Activated CD4-positive, alpha-beta T cell treated with anti-CD3 and anti-CD28 coated beads, Interleukin-2, amount 10 ng/mL, durations not matched to agents 24 days and 14 days (primary cell): ENCODE results near the gene ATP6V0B. TPM values are rescaled to one million over a fixed set of nuclear protein-coding genes. Genes with fewer than 3 reads are reported as not detected.
A peak's percentile ranks its signal among the peaks of the same experiment; 100 is the strongest.

Experiments
- DNase-seq: peaks from one replicate; pipeline ENCODE4 v3.0.0; 2022
- H3K27ac Mint-ChIP-seq: one replicate; pipeline ENCODE4 v1.8.0; 2022; ENCODE audit warnings: mild to moderate bottlenecking, mixed read lengths
- H3K27me3 Mint-ChIP-seq: one replicate; pipeline ENCODE4 v1.8.0; 2022; ENCODE audit warnings: mixed read lengths
- H3K36me3 Mint-ChIP-seq: one replicate; pipeline ENCODE4 v1.8.0; 2022; ENCODE audit warnings: low read depth, mild to moderate bottlenecking, mixed read lengths
- H3K4me1 Mint-ChIP-seq: one replicate; pipeline ENCODE4 v1.8.0; 2021; ENCODE audit warnings: mixed read lengths
- H3K4me3 Mint-ChIP-seq: one replicate; pipeline ENCODE4 v1.8.0; 2022; ENCODE audit warnings: mild to moderate bottlenecking, moderate library complexity, mixed read lengths
- H3K9me3 Mint-ChIP-seq: one replicate; pipeline ENCODE4 v1.8.0; 2021; ENCODE audit warnings: mixed read lengths
- intact Hi-C: fragments of 100-400 bp; cut with micrococcal nuclease; formaldehyde crosslinking; loops from one replicate; pipeline ENCODE4 v1.15.1; 2023
- total RNA-seq: library from RNA; stranded (reverse); gene quantifications from 2 replicates; pipeline ENCODE4 v1.2.3, GENCODE V29; 2022

Gene ATP6V0B
- total RNA-seq, 1 donor from 2014 or later: 182 TPM

DNA sequence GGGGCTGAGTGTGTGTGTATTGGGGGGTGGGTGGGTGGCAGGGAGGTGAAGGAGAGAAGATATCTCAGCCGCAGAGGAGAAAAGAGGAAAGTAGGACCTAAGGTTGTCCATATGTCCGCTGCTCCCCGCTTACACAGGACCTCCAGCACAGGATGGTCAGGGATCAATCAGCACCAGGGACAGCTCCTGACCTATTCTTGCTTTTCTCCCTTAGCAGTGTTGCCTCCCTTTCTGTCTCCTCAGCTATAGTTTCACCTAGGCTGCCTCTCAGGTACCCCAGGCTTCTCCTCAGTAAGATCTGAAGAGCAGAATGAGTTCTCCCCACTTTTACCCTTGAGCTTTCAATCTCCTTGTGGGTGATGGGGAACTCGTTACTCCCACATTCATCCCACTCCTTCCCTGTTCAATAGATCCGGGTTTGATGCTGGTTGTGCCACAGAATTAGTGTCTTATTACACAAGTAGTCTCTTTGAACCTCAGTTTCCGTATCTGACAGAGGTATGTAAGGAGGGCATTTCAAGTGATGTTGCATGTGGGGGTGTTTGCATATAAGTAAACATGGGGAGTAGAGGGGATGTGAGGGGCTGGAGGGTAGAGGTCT, 6.3 kb upstream of the ATP6V0B start:
- peak; percentile 84 for DNase-seq
- intact Hi-C loops: no loop called here
- no peaks in the 10 kb centered on the region for H3K27me3 Mint-ChIP-seq
- no peak overlapping the region for H3K4me3 Mint-ChIP-seq
- peaks cover 15% of the 10 kb centered on the region for H3K4me1 Mint-ChIP-seq
- no peak overlapping the region for H3K27ac Mint-ChIP-seq
- peaks cover 22% of the 10 kb centered on the region for H3K36me3 Mint-ChIP-seq
- H3K9me3 Mint-ChIP-seq: no peaks in the 10 kb centered on the region

DNA sequence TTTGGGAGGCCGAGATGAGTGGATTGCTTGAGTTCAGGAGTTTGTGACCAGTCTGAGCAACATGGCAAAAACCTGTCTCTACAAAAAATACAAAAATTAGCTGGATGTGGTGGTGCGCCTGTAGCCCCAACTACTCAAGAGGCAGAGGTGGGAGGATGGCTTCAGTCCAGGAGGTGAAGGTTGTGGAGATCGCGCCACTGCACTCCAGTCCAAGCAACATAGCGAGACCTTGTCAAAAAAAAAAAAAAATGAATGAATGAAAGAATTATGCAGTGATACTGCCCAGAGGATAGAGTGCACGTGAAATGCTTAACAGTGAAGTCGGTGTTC, 5.4 kb upstream of the ATP6V0B start:
- Mint-ChIP-seq H3K4me1 (peaks cover 25% of the 10 kb centered on the region), H3K36me3 (peaks cover 29% of the 10 kb centered on the region), H3K9me3 (no peaks in the 10 kb centered on the region), H3K27ac (peak overlapping the region; percentile 21), H3K4me3 (peak overlapping the region; percentile 98), H3K27me3 (no peaks in the 10 kb centered on the region)
- no peak for DNase-seq
- intact Hi-C loops: loop anchor here (1.0 kb wide), 1 partner anchor 23 kb away; the partner anchor contains the start of gene IPO13

DNA sequence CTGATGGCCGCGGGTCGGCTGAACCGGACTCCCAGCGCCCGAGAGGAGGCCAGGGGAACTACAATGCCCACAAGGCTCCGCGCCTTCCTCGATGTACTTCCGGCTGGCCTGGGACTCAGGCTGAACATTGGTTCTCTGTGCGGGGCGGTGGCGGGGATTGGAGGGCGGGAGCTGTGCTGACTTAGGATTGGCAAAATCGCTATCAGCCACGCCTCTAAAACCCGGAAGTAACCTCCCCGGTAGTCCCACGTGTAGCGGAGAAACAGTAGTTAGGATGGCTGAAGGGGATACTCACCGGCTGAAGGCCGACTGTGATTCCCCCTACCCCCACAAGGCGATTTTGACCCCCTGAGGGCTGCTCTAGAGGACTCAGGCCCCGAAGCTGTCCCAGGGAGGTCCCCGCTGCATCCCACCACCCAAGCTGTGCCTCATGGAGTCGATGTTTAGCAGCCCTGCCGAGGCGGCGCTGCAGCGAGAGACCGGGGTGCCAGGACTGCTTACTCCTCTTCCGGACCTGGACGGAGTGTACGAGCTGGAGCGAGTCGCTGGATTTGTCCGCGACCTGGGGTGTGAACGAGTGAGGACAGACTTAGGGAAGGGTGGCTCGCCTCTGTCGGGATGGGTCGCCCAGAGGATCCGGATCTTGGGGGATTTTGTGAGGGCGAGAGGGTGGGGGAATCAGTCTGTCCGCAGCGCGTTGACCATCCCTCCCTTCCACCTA, 4.9 kb upstream of the ATP6V0B start, which contains the start of gene DPH2:
Gene DPH2 (plus strand): TSS at position 265 of the 721 bp plus-strand sequence. CDS start 166 bp downstream, at position 431.
- peak; percentile 97 for DNase-seq
- H3K27me3 Mint-ChIP-seq: no peaks in the 10 kb centered on the region
- H3K36me3 Mint-ChIP-seq: peaks cover 29% of the 10 kb centered on the region
- H3K9me3 Mint-ChIP-seq: no peaks in the 10 kb centered on the region
- intact Hi-C loops: loop anchor here (1.0 to 10.0 kb wide), 2 partner anchors 24 to 605 kb away; partner anchors contain the start of genes ELOVL1 and IPO13
- peak within 1 kb of the TSS; percentile 88 for H3K27ac Mint-ChIP-seq
- peak within 1 kb of the TSS; percentile 98 for H3K4me3 Mint-ChIP-seq
- peaks cover 25% of the 10 kb centered on the region for H3K4me1 Mint-ChIP-seq

DNA sequence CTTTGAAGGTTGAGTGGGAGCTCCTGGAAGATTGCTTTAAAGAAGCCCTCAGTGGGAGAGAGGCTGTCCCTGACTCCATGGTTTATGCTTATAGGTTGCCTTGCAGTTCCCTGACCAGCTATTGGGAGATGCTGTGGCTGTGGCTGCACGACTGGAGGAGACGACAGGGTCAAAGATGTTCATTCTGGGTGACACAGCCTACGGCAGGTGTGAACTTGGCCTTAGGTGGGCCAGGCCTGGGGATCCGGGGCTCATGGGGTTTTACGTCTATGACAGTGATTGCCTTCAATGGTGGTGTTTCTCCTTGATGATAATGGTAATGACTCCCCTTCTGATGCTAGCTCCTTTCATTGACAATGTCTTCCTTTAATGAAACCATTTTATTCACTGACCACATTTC, 4.3 kb upstream of the ATP6V0B start:
- Mint-ChIP-seq H3K36me3 (peaks cover 29% of the 10 kb centered on the region), H3K27ac (peak overlapping the region; percentile 88), H3K4me3 (peak overlapping the region; percentile 98), H3K9me3 (no peaks in the 10 kb centered on the region), H3K4me1 (peaks cover 25% of the 10 kb centered on the region), H3K27me3 (no peaks in the 10 kb centered on the region)
- intact Hi-C loops: loop anchor here (10.0 kb wide), 1 partner anchor 606 kb away; the partner anchor contains the start of gene ELOVL1
- no peak for DNase-seq

DNA sequence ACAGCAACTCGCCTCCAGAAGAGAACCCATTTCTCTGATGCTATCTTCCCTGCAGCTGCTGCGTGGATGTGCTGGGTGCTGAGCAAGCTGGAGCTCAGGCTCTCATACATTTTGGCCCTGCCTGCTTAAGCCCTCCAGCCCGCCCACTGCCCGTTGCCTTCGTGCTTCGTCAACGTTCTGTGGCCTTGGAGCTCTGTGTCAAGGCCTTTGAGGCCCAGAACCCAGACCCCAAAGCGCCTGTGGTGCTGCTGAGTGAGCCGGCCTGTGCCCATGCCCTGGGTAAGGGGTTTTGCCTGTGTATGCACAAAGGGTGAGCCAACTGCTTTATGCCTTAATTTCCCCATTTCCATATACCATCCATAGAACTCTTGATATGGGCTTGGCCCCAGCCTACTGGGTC, 3.8 kb upstream of the ATP6V0B start:
- Mint-ChIP-seq H3K4me1 (peaks cover 28% of the 10 kb centered on the region), H3K4me3 (peak overlapping the region; percentile 98), H3K27me3 (no peaks in the 10 kb centered on the region), H3K27ac (peak overlapping the region; percentile 88), H3K9me3 (no peaks in the 10 kb centered on the region), H3K36me3 (peaks cover 31% of the 10 kb centered on the region)
- intact Hi-C loops: loop anchor here (10.0 kb wide), 1 partner anchor 606 kb away; the partner anchor contains the start of gene ELOVL1
- DNase-seq: no peak

DNA sequence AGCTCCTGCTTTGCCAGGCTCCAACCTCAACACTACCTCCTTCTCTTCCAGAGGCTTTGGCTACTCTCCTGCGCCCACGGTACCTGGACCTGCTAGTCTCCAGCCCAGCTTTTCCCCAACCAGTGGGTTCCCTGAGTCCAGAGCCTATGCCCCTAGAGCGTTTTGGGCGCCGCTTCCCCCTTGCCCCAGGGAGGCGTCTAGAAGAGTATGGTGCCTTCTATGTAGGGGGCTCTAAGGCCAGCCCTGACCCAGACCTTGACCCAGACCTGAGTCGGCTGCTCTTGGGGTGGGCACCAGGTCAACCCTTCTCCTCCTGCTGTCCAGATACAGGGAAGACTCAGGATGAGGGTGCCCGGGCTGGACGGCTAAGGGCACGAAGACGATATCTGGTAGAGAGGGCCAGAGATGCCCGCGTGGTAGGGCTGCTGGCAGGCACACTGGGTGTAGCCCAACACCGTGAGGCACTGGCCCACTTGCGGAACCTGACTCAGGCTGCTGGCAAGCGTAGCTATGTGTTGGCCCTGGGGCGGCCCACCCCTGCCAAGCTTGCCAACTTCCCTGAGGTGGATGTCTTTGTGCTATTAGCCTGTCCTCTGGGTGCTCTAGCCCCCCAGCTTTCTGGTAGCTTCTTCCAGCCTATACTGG, 3.3 kb upstream of the ATP6V0B start:
- H3K9me3 Mint-ChIP-seq: no peaks in the 10 kb centered on the region
- no peak for DNase-seq
- H3K4me3 Mint-ChIP-seq: peak overlapping the region; percentile 98
- intact Hi-C loops: loop anchor here (10.0 kb wide), 1 partner anchor 607 kb away; the partner anchor contains the start of gene ELOVL1
- H3K27ac Mint-ChIP-seq: no peak overlapping the region
- H3K36me3 Mint-ChIP-seq: peaks cover 35% of the 10 kb centered on the region
- H3K4me1 Mint-ChIP-seq: peaks cover 33% of the 10 kb centered on the region
- H3K27me3 Mint-ChIP-seq: no peaks in the 10 kb centered on the region

DNA sequence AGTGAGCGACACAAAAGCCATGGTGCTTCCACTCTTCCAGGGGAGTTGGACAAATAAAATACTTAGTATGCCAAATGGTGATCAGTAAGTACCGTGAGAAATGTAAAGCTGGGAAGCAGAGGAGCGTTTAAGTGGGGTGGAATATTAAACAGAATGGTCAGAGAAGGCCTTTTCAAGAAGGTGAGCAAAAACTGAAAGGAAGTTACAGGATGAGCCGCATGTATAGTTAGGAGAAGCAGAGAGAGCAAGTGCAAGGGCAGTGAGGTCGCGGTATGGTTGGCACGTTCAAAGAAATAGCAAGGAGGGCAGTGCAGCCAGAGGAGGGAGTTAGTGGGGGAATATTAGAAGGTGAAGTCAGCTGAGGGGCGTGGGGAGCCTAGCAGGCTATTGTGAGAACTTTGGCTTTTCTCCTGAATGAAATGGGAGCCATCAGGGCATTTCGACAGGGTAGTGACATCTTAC, 748 bp upstream of the ATP6V0B start:
- H3K27ac Mint-ChIP-seq: peak overlapping the region; percentile 86
- intact Hi-C loops: loop anchor here (1.0 to 10.0 kb wide), 5 partner anchors 17 to 609 kb away; partner anchors contain the start of genes CCDC24, ELOVL1, IPO13 and SLC6A9
- H3K4me1 Mint-ChIP-seq: peaks cover 53% of the 10 kb centered on the region
- H3K4me3 Mint-ChIP-seq: peak overlapping the region; percentile 91
- no peaks in the 10 kb centered on the region for H3K9me3 Mint-ChIP-seq
- no peaks in the 10 kb centered on the region for H3K27me3 Mint-ChIP-seq
- H3K36me3 Mint-ChIP-seq: peaks cover 51% of the 10 kb centered on the region
- DNase-seq: no peak

DNA sequence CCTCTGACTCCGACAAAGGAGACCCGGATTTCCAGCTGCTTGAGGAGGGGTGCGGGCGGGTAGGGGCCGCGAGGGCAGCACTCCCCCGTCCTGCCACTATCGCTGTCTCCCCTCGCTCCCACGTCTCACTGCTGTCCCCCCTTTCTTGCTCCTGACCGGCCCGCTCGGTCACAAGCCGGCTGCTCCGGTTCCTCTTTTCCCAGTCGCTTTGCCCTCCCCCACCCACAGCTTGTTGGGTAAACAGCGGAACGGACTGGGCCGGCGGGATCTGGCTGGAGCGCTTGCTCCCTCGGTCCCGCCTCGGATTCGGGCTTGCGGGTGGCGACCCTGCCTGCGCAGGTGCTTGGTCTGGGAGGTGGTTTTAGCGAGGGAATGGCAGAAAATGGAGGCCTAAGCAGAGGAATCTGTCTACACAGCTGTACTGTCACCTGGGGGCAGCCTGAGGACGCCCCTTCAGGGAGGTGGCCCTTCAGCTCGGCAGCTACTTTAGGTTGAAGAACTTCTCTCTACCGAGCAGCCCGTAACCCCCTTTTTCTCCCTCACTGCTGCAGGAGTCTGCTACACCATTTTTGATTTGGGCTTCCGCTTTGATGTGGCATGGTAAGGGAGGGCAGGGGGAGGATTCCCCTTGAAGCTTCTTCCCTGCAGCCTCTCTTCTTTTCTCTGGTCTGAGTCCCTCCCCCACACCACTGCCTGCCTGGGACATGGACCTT, 645 bp downstream of the ATP6V0B start:
- H3K27ac Mint-ChIP-seq: peak overlapping the region; percentile 77
- peaks cover 52% of the 10 kb centered on the region for H3K36me3 Mint-ChIP-seq
- peak overlapping the region; percentile 91 for H3K4me3 Mint-ChIP-seq
- H3K27me3 Mint-ChIP-seq: no peaks in the 10 kb centered on the region
- DNase-seq: peak; percentile 82
- H3K9me3 Mint-ChIP-seq: no peaks in the 10 kb centered on the region
- peaks cover 55% of the 10 kb centered on the region for H3K4me1 Mint-ChIP-seq
- intact Hi-C loops: loop anchor here (2.0 to 10.0 kb wide), 3 partner anchors 55 to 611 kb away; partner anchors contain the start of genes ELOVL1, SLC6A9 and ST3GAL3

DNA sequence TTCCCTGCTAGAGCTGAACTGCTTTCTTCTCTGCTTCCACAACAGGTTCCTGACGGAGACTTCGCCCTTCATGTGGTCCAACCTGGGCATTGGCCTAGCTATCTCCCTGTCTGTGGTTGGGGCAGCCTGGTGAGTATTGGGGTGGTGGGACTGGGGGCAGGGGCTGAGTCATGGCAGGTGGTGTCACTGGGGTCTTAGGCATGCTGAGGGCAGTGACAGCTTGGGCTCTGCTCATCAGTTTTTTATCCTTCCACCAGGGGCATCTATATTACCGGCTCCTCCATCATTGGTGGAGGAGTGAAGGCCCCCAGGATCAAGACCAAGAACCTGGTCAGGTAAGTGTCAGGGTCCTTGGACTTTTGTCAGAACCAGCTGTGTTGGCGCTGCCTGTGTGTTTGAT, 1.3 kb downstream of the ATP6V0B start:
- Mint-ChIP-seq H3K27me3 (no peaks in the 10 kb centered on the region), H3K27ac (peak overlapping the region; percentile 77), H3K4me3 (peak overlapping the region; percentile 91), H3K9me3 (no peaks in the 10 kb centered on the region), H3K4me1 (peaks cover 55% of the 10 kb centered on the region), H3K36me3 (peaks cover 53% of the 10 kb centered on the region)
- intact Hi-C loops: loop anchor here (10.0 kb wide), 1 partner anchor 611 kb away; the partner anchor contains the start of gene ELOVL1
- no peak for DNase-seq

DNA sequence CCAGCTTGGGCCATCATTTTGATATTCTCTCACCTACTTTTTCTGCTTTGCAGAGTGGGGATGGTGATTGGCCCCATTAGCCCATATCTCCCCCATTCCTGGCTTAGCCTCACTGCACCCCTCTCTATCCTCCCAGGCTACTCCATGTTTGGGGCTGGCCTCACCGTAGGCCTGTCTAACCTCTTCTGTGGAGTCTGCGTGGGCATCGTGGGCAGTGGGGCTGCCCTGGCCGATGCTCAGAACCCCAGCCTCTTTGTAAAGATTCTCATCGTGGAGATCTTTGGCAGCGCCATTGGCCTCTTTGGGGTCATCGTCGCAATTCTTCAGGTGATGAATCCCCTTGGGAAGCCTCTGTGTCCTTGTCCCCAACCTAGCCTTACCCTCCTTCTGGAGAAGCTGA, 2.1 kb downstream of the ATP6V0B start:
- Mint-ChIP-seq H3K27me3 (no peaks in the 10 kb centered on the region), H3K4me1 (peaks cover 53% of the 10 kb centered on the region), H3K4me3 (peak overlapping the region; percentile 91), H3K27ac (no peak overlapping the region), H3K9me3 (no peaks in the 10 kb centered on the region), H3K36me3 (peaks cover 52% of the 10 kb centered on the region)
- intact Hi-C loops: loop anchor here (10.0 kb wide), 1 partner anchor 612 kb away; the partner anchor contains the start of gene ELOVL1
- no peak for DNase-seq

DNA sequence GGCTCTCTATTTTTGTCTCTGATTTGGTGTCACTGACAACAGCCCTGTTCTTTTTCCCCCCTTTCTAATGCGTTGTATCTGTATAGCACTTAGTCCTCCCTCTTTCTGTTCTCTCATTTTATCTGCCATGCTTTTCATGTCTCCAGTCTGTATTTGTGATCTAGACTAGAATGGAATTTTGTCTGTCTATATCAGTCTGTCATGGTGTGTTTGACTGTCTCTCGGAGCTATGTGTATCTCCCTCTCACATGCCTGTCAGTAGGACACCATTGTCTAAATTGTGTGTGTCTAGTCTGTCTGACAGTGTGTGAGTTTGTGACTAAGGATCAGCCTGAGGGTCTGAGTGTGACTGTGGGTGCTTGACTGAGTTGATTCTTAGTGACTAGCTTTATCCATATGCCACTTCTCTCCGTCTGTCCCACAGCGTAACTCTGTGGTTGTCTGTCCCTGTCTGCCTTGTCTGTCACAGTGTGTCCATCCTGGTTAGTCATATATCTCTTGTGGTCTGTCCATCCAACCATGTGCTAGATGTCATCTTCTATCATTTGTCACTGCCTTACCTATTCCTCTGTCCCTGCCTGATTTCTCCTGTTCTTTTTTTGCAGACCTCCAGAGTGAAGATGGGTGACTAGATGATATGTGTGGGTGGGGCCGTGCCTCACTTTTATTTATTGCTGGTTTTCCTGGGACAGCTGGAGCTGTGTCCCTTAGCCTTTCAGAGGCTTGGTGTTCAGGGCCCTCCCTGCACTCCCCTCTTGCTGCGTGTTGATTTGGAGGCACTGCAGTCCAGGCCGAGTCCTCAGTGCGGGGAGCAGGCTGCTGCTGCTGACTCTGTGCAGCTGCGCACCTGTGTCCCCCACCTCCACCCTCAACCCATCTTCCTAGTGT, 2.9 kb downstream of the ATP6V0B start:
- Mint-ChIP-seq H3K27ac (no peak overlapping the region), H3K36me3 (peaks cover 48% of the 10 kb centered on the region), H3K4me3 (peak overlapping the region; percentile 91), H3K4me1 (peaks cover 51% of the 10 kb centered on the region), H3K9me3 (no peaks in the 10 kb centered on the region), H3K27me3 (no peaks in the 10 kb centered on the region)
- intact Hi-C loops: loop anchor here (10.0 kb wide), 1 partner anchor 613 kb away; the partner anchor contains the start of gene ELOVL1
- DNase-seq: no peak

DNA sequence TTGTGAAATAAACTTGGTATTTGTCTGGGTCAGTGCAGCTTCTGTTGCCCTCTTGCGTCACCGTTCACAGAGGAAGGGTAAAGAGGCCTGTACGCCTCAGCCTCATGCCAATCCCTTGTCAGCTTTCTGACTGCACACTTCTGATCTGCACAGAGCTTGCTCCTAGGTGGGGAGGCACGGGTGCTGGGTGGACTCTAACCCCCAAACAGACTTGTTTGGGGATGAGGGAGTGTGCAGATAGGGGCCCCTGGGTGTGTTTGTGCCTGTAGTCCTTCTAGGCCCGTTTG, 3.4 kb downstream of the ATP6V0B start:
- Mint-ChIP-seq H3K36me3 (peaks cover 45% of the 10 kb centered on the region), H3K9me3 (no peaks in the 10 kb centered on the region), H3K27ac (no peak overlapping the region), H3K27me3 (no peaks in the 10 kb centered on the region), H3K4me3 (peak overlapping the region; percentile 91), H3K4me1 (peaks cover 52% of the 10 kb centered on the region)
- intact Hi-C loops: loop anchor here (10.0 kb wide), 1 partner anchor 613 kb away; the partner anchor contains the start of gene ELOVL1
- no peak for DNase-seq
